Measurements from ENCODE around the gene RIGI. TPM values are rescaled to one million over a fixed set of nuclear protein-coding genes. Genes with fewer than 3 reads are reported as not detected.
A peak's percentile ranks its signal among the peaks of the same experiment; 100 is the strongest.

RIGI gene
- total and polyA plus RNA-seq, 2 of the 13 experiments (the other 11 are each of a cell fraction or from before 2014, with no cell fraction given) = 3.0 to 8.2 TPM

DNA sequence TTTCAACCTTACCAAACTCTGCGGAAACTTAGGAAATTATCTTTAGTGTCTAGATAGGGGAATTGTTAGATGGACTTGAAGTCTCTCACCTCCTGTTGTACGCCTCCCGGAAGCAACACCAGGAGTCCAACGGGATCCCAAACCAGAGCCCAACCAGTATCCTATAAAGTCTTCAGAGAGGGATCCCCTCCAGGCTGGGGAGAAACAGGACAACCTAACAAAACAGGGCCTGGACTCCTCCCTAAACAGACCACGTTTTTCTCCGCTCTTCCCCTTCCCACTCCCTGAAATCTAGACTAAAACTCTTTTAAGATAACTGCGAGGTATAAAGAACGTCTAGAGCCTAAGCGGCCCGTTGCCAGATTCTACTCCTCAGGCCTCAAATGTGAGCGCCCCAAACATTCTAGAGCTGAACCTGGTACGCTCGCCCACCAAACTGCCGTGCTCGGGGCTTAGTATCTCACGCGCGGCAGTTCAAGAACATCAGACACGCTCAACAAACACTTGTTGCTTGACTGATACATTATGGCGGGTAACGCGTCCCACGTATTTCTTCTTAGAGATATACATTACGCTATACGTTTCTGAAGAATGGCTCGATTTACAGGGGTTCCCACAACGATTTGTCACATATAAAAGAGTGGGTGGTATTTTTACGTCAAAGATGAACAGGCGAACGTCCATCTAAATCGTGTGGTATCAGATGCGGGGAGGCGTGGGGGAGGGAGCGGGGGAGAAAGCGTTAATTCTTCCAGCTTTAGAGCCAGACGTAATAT lies 25.5 kb upstream of the RIGI start (continued):
- TF ChIP-seq ZNF274 (CRISPR knock-in tag; IDR thresholded peaks at IDR 0.05) (0 out of 2 replicates have a peak, but pooled peaks have one; percentile 2), ZNF883 (CRISPR knock-in tag; IDR thresholded peaks at IDR 0.05; ENCODE audit: not compliant biosample characterization) (no peak), ZNF547 (CRISPR knock-in tag; IDR thresholded peaks at IDR 0.05) (no peak; the same call in 1 of the 2 replicates), ZNF839 (CRISPR knock-in tag; IDR thresholded peaks at IDR 0.05; ENCODE audit: borderline replicate concordance) (no peak), ZNF674 (CRISPR knock-in tag; IDR thresholded peaks at IDR 0.05; ENCODE audit: low read depth) (no peak), ZNF33A (CRISPR knock-in tag; IDR thresholded peaks at IDR 0.05; ENCODE audit: borderline replicate concordance) (no peak), SOX6 (IDR thresholded peaks at IDR 0.05) (no peak), SOX6 (CRISPR knock-in tag; IDR thresholded peaks at IDR 0.05) (no peak), NAIF1 (CRISPR knock-in tag; IDR thresholded peaks at IDR 0.05; ENCODE audit: borderline replicate concordance) (peak; percentile 54; the same call in 1 of the 2 replicates), LCORL (IDR thresholded peaks at IDR 0.05) (no peak), LCORL (CRISPR knock-in tag; IDR thresholded peaks at IDR 0.05) (0 out of 2 replicates have a peak, but pooled peaks have one; percentile 7), RBAK (CRISPR knock-in tag; IDR thresholded peaks at IDR 0.05) (no peak), ZKSCAN5 (CRISPR knock-in tag; IDR thresholded peaks at IDR 0.05) (peak; percentile 70; the same call in 1 of the 2 replicates), GATA4 (IDR thresholded peaks at IDR 0.05; ENCODE audit: borderline replicate concordance, low read depth) (no peak), SAP130 (CRISPR knock-in tag; IDR thresholded peaks at IDR 0.05; ENCODE audit: low read depth) (peak; percentile 35; the same call in 1 of the 2 replicates), ZBTB37 (CRISPR knock-in tag; IDR thresholded peaks at IDR 0.05) (no peak), RXRA (CRISPR knock-in tag; IDR thresholded peaks at IDR 0.05) (no peak), ZNF3 (CRISPR knock-in tag; IDR thresholded peaks at IDR 0.05) (0 out of 2 replicates have a peak, but pooled peaks have one; percentile 13), ZZZ3 (CRISPR knock-in tag; IDR thresholded peaks at IDR 0.05; ENCODE audit: borderline replicate concordance) (no peak), IRX3 (CRISPR knock-in tag; IDR thresholded peaks at IDR 0.05; ENCODE audit: borderline replicate concordance, low read depth) (no peak), RCOR2 (CRISPR knock-in tag; IDR thresholded peaks at IDR 0.05) (no peak), TBX2 (CRISPR knock-in tag; IDR thresholded peaks at IDR 0.05; ENCODE audit: borderline replicate concordance) (peak; percentile 30; the same call in 1 of the 2 replicates), ZNF546 (CRISPR knock-in tag; conservative IDR thresholded peaks at IDR 0.05) (0 out of 2 replicates have a peak, but pooled peaks have one; percentile 1), RFX5 (IDR thresholded peaks at IDR 0.05; ENCODE audit: low read depth, low read length) (no peak), TERF1 (CRISPR knock-in tag; IDR thresholded peaks at IDR 0.05) (no peak), ESRRA (CRISPR knock-in tag; IDR thresholded peaks at IDR 0.05; ENCODE audit: low read depth) (0 out of 2 replicates have a peak, but pooled peaks have one; percentile 2)
- TF ChIP-seq, protein P1, sequence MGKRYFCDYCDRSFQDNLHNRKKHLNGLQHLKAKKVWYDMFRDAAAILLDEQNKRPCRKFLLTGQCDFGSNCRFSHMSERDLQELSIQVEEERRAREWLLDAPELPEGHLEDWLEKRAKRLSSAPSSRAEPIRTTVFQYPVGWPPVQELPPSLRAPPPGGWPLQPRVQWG (CRISPR knock-in tag; IDR thresholded peaks at IDR 0.05; ENCODE audit: borderline replicate concordance, low read depth) = no peak

All from HepG2 (cell line).